D341Med (cell line): ENCODE results near the gene TNNT1.
"Not testable (repeated sequence)": the region's sequence is repeated elsewhere in the genome, so short reads cannot be mapped to it uniquely, and the experiment has no call there.

Source experiments
- DNase-seq: peaks from one replicate; pipeline ENCODE4 v3.0.0; 2012; ENCODE audit warnings: low spot score

TNNT1 gene

GRCh38 chr19:55169136-55169535 lies 20.1 kb upstream of the TNNT1 start:
- DNase-seq: no peak

GRCh38 chr19:55166530-55167268 lies 17.7 kb upstream of the TNNT1 start, which contains the start of gene DNAAF3:
Gene DNAAF3, minus strand, starts transcription at chr19:55166613. Its CDS starts 200 bp downstream, at chr19:55166413.
- peak; percentile 98 for DNase-seq

DNA sequence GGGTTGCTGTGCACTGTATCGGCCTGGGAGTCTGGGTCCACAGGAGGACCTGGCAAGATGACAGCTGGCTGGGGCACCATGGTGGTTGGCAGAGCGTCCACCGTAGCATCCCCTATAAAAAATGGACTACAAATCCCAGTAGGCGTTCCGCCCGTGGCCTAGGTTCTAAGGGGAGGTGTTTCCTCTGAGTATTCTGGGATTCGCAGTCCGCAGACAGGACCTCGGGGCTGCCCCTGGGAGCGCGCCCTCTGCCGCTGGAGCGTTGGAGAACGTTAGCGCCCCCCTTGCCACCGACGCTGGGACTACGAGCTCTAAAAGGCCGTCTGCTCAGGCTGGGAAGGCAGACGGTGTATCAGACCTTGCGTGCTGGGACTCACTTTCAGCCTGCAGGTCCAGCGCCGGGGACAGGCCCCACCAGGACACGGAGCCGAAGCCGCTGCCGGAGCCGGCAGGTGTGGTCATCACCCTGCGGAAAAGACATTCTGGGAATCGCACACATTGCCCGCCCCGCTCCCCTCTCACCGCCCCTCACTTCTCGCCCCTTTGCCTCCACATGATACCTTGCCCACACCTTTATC lies 17.0 kb upstream of the TNNT1 start:
- DNase-seq: peak; percentile 83

- no peak for DNase-seq
Measured at GRCh38 chr19:55161571-55162322, 12.7 kb upstream of the TNNT1 start.

GRCh38 chr19:55160986-55161365 lies 12.0 kb upstream of the TNNT1 start:
- no peak for DNase-seq

GRCh38 chr19:55160128-55160985 lies 11.4 kb upstream of the TNNT1 start:
- peak; percentile 94 for DNase-seq

DNA sequence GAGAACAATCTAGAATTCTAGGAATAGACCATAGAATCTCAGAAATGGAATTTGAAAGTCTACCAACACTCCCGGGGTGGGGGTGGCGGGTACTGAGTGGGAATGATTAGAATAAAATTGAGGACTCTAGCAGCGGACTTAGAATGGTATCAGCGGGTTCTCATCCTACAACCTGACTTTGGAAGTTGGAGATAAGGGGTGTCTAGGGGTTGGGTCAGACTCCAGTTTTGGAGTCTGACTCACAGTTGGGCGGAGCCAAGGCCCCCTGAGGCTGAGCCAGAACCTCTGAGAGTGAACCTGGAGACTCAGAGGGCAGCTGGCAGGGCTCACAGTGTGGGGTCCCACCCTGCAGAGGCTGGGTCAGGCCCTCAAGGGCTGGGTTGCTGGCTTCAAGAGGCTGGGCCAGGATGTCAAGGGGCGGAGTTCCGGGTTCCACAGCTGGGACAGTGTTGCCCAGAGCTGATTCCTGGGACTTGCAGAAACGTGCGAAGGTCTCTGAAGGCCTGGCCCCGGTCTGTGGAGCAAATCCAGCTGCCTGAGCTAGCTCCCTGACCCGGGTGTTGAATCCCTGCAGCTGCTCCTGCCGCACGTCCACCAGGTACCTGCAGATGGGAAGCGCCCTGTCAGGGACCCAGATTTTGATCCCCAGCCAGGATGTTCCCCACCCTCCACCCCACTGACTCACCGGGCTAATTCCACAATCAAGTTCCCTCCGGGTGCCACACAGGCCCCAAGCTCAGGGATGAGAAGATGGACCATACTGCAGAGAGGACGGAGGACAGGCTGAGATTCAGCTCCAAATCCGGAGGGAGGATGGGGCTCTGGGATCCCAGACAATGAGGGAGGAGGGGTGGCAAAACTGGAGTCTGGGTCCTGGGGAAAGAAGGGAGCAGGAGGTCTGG lies 10.1 kb upstream of the TNNT1 start:
- DNase-seq: no peak

DNA sequence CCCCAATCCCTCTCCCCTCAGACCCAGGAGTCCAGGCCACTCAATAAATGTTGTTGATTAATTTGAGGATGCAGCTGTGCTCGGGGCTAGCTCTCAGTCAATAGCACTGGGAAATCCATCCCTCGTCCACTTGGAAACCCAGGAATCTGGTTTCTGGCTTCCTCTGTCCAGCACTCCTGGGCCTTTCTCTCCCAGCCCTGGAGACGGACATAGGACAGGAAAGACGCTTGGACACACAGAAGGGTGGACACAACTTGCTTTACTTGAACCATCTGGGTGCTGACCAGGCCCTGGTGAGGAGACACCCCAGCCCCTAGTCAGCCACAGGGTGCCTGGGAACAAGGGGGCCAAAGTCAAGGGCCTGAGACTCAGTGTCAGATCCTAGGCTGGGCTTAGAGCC lies 9.4 kb upstream of the TNNT1 start:
- DNase-seq: no peak

- DNase-seq: no peak
Measured at GRCh38 chr19:55157064-55157908, 8.3 kb upstream of the TNNT1 start, which contains the start of gene TNNI3. Gene TNNI3, minus strand, starts transcription at chr19:55157732. Its CDS starts 143 bp downstream, at chr19:55157589.

- DNase-seq: peak; percentile 91
Measured at GRCh38 chr19:55156202-55157063, 7.4 kb upstream of the TNNT1 start.

DNA sequence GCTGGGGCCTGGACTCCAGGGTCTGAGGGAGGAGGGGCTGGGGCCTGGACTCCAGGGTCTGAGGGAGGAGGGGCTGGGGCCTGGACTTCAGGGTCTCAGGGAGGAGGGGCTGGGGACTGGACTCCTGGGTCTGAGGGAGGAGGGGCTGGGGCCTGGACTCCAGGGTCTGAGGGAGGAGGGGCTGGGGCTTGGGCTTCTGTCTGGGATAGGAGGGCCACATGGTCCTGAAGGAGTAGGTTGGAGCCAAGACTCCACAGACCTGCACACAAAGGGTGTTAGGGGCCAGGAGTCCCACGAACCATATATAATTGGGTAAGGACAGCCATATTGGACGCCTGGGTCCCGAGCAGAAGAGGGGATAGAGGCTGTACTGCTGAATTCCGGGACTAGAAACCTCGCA lies 6.8 kb upstream of the TNNT1 start:
- not testable (repeated sequence) for DNase-seq

- DNase-seq: no peak
Measured at GRCh38 chr19:55153652-55154264, 4.8 kb upstream of the TNNT1 start.

GRCh38 chr19:55152017-55152416 lies 3.0 kb upstream of the TNNT1 start:
- no peak for DNase-seq

- DNase-seq: no peak
Measured at GRCh38 chr19:55147545-55148251, 1.3 kb downstream of the TNNT1 start.

- peak; percentile 75 for DNase-seq
Measured at GRCh38 chr19:55146705-55147273, 2.2 kb downstream of the TNNT1 start.

GRCh38 chr19:55146078-55146704 lies 2.8 kb downstream of the TNNT1 start:
- DNase-seq: peak; percentile 85

GRCh38 chr19:55145232-55145631 lies 3.8 kb downstream of the TNNT1 start:
- DNase-seq: no peak
